Left lung (tissue), 10 donors: ENCODE measurements around the gene NT5DC1. TPM values are rescaled to one million over a fixed set of nuclear protein-coding genes. Genes with fewer than 3 reads are reported as not detected.

Experiments used
- ATAC-seq: fragments of 200-7000 bp; cut with Tn5 transposase; one replicate; pipeline ENCODE4 v1.9.1; 2020; ENCODE audit warnings: moderate library complexity
- DNase-seq, 4 donors: peaks; one replicate each; pipeline ENCODE4 v3.0.0-alpha.2; 2013 to 2020
- H3K27ac ChIP-seq, 2 donors: fragments of 200-600 bp; sonication (generic) in 1 of 2; one replicate each; pipeline versions ENCODE4 v1.5.0 to v1.8.0; 2020 to 2021
- H3K27me3 ChIP-seq, 2 donors: fragments of 200-600 bp; sonication (generic) in 1 of 2; one replicate each; pipeline versions ENCODE4 v1.5.0 to v1.8.0; 2020 to 2021
- H3K36me3 ChIP-seq, 2 donors: fragments of 200-600 bp; sonication (generic) in 1 of 2; one replicate each; pipeline versions ENCODE4 v1.5.0 to v1.8.0; 2020 to 2021
- H3K4me1 ChIP-seq, 2 donors: fragments of 200-600 bp; one replicate each; pipeline ENCODE4 v1.8.0; 2021
- H3K4me3 ChIP-seq, 2 donors: fragments of 200-600 bp; sonication (generic) in 1 of 2; one replicate each; pipeline versions ENCODE4 v1.5.0 to v1.8.0; 2020 to 2021; ENCODE audit warnings: mild to moderate bottlenecking in 1 of 2
- H3K9me3 ChIP-seq, 2 donors: fragments of 200-600 bp; sonication (generic) in 1 of 2; one replicate each; pipeline versions ENCODE4 v1.5.0 to v1.8.0; 2020 to 2021
- CTCF ChIP-seq, 2 donors: fragments of 200-600 bp; sonication (generic) in 1 of 2; IDR thresholded peaks; one replicate each; pipeline versions ENCODE4 v1.5.0 to v1.8.0; 2021; ENCODE audit warnings: antibody characterized with exemption in 2 of 2
- intact Hi-C, 2 donors: fragments of 100-400 bp; cut with DNase I; formaldehyde crosslinking; loops; one replicate each; pipeline versions ENCODE4 v1.11.2 to v1.14.2; 2022
- polyA plus RNA-seq, 6 donors: library from polyadenylated mRNA; unstranded; fragments of 120-200 nt; gene quantifications; one replicate each; pipeline ENCODE4 v1.2.1, GENCODE V29; 2013; ENCODE audit not compliant: insufficient read length in 6 of 6
- total RNA-seq, 2 donors: library from RNA; stranded (reverse); fragmentation: NEBNext Ultra II Directional; extraction: Animal tissue kit (Norgen Biotek cat#: 25700); gene quantifications; one replicate each; pipeline ENCODE4 v1.2.1, GENCODE V29; 2021
- donor health status: DM: no; HTN: yes; CAD: no.
- donor health status: DM: no; HTN: no; CAD: no.

The NT5DC1 gene
- total and polyA plus RNA-seq, 8 donors, result 36.9 to 56.8 (median 49.9) TPM

- TF ChIP-seq CTCF (IDR thresholded peaks at IDR 0.05), result no peak
- Histone ChIP-seq H3K9me3 (no peaks in the 10 kb centered on the region), H3K4me1 (no peaks in the 10 kb centered on the region), H3K36me3 (peaks cover 0 to 37% of the 10 kb centered on the region in 2 donors), H3K27me3 (no peaks in the 10 kb centered on the region), H3K4me3 (no peak overlapping the region), H3K27ac (no peak overlapping the region)
- ATAC-seq (no peak), DNase-seq (no peak)
- intact Hi-C loops, result no loop called here
These were observed 15.1 kb downstream of the NT5DC1 start for GRCh38 chr6:116115781-116116180.

- TF ChIP-seq CTCF (IDR thresholded peaks at IDR 0.05), result no peak
- H3K4me1 ChIP-seq, result no peaks in the 10 kb centered on the region
- ATAC-seq (no peak), DNase-seq (no peak)
- no peaks in the 10 kb centered on the region for H3K9me3 ChIP-seq
- H3K4me3 ChIP-seq, result no peak overlapping the region
- H3K27me3 ChIP-seq, result no peaks in the 10 kb centered on the region
- peaks cover 0 to 24% of the 10 kb centered on the region in 2 donors for H3K36me3 ChIP-seq
- no peak overlapping the region for H3K27ac ChIP-seq
- intact Hi-C loops, result no loop called here
These were observed 18.0 kb downstream of the NT5DC1 start for GRCh38 chr6:116118608-116119007.

- no peaks in the 10 kb centered on the region for H3K9me3 ChIP-seq
- peak in 1 of 4 donors; percentile 51 for DNase-seq
- TF ChIP-seq CTCF (IDR thresholded peaks at IDR 0.05), result no peak
- H3K27me3 ChIP-seq, result no peaks in the 10 kb centered on the region
- H3K4me1 ChIP-seq, result no peaks in the 10 kb centered on the region
- H3K36me3 ChIP-seq, result peaks cover 0 to 13% of the 10 kb centered on the region in 2 donors
- no peak overlapping the region for H3K4me3 ChIP-seq
- no peak for ATAC-seq
- intact Hi-C loops, result no loop called here
- no peak overlapping the region for H3K27ac ChIP-seq
These were observed 19.8 kb downstream of the NT5DC1 start for GRCh38 chr6:116120430-116120829.

GRCh38 chr6:116126032-116126431, 25.4 kb downstream of the NT5DC1 start, which contains the start of gene COL10A1:
TSS of gene COL10A1 (minus strand) at chr6:116126132. CDS start at chr6:116125492, 640 bp downstream.
- DNase-seq, result no peak
- Histone ChIP-seq H3K27me3 (no peaks in the 10 kb centered on the region), H3K4me1 (no peaks in the 10 kb centered on the region), H3K36me3 (peaks cover 0 to under 1% of the 10 kb centered on the region in 2 donors), H3K4me3 (no peak within 1 kb of the TSS), H3K27ac (no peak within 1 kb of the TSS), H3K9me3 (no peaks in the 10 kb centered on the region)
- intact Hi-C loops, result no loop called here
- ATAC-seq, result no peak
- TF ChIP-seq CTCF (IDR thresholded peaks at IDR 0.05), result no peak

- Histone ChIP-seq H3K36me3 (no peaks in the 10 kb centered on the region), H3K4me3 (no peak overlapping the region), H3K27me3 (no peaks in the 10 kb centered on the region), H3K4me1 (no peaks in the 10 kb centered on the region), H3K27ac (no peak overlapping the region), H3K9me3 (no peaks in the 10 kb centered on the region)
- intact Hi-C loops, result no loop called here
- DNase-seq, result no peak
- TF ChIP-seq CTCF (IDR thresholded peaks at IDR 0.05), result no peak
- peak; percentile 77 for ATAC-seq
These were observed 27.3 kb downstream of the NT5DC1 start for GRCh38 chr6:116127771-116128493.
